ENCODE data around the gene SLC6A19.
"Not testable (repeated sequence)": the region's sequence is repeated elsewhere in the genome, so short reads cannot be mapped to it uniquely, and the experiment has no call there.

SLC6A19 gene

DNA sequence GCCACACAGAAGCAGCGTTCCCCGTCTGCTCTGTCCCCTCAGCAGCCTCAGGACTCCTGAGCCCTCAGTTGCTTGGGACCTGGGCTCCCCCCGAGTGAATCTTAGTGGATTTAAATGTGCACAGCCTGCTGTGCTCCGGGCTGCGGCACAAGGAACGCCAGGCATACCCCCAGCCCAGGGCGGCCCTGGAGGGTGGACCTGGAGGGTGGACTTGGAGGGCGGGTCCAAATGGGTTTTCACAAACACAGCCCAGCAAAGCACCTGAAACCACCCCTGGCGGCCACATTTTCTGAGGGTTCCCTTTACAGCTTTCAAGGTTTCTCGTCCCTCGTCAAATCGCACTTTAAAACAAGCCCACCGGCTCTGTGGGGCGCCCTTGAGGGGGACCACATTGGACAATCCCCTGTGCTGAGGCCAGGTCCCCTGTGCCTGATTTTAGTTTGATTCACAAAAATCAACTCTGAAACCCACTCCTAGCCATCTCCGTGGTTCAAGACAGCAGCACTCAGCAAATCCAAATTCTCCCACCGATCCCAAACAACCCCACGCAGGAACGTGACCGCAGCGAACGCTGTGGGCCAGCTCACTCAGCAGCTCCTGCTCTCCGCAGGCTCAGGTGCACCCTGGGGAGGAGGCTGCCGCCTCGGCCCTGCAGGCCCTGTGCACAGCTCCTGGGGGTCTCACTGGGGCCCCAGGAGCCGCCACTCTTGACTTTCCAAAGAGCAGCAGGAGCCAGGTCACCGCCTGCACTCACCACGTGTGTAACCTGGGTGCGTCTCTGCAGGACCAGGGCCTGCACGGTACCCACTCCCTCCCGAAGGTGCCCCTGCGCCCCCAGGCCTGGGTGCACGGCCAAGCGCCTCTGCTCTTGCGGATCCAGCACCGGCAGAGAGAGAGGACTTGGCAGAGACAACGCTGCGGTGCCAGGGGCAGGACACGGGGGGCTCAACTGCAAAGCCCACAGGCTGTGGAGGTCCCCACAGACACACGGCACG, 64.4 kb downstream of the SLC6A19 start:
- DNase-seq (ENCODE audit: low spot score): no peak

GRCh38 chr5:1266791-1267190, 65.4 kb downstream of the SLC6A19 start:
- no peak for DNase-seq (ENCODE audit: low spot score)

GRCh38 chr5:1267464-1267863, 66.1 kb downstream of the SLC6A19 start:
- DNase-seq (ENCODE audit: low spot score): not testable (repeated sequence)

GRCh38 chr5:1268056-1268455, 66.7 kb downstream of the SLC6A19 start:
- no peak for DNase-seq (ENCODE audit: low spot score)

- no peak for DNase-seq (ENCODE audit: low spot score)
These were observed 67.3 kb downstream of the SLC6A19 start for GRCh38 chr5:1268666-1269065.

GRCh38 chr5:1270426-1270825, 69.0 kb downstream of the SLC6A19 start:
- no peak for DNase-seq (ENCODE audit: low spot score)

- no peak for DNase-seq (ENCODE audit: low spot score)
These were observed 69.8 kb downstream of the SLC6A19 start for GRCh38 chr5:1270933-1271914.

DNA sequence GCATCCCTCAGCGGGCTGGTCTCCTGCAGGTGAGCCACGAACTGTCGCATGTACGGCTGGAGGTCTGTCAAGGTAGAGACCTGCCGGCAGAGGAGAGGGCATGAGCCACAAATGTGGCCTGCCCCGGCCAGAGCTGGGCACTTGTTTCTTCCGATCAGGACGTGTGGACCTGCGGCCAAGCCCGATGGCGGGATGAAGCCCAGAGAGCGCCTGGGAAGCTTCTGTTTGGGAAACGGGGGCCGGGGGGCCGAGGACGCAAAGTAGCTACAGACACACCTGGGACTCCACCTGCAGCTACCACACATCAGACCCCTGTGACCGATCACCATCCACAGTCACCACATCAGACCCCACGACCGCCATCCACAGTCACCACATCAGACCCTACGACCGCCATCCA, 70.8 kb downstream of the SLC6A19 start:
- DNase-seq (ENCODE audit: low spot score): no peak

DNA sequence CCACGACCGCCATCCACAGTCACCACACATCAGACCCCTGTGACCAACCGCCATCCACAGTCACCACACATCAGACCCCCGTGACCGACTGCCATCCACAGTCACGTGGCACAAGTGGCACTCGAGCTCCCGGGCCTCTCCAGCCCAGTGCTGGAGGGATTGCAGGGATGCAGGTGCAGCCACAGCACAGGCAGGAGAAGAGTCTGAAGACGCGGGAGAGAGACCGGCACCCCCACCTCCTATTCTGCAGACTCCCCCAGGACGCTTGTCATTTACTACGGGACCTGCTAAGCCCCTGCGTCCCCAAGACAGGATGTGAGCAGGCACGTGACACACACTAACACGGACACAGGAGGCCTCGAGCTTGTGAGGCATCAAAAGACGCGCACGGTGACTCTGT, 72.3 kb downstream of the SLC6A19 start:
- no peak for DNase-seq (ENCODE audit: low spot score)

- no peak for DNase-seq (ENCODE audit: low spot score)
These were observed 73.1 kb downstream of the SLC6A19 start for GRCh38 chr5:1274471-1274870.

All from globus pallidus (tissue), 1 donor.